Measurements from ENCODE around the gene CAMTA1. TPM values are rescaled to one million over a fixed set of nuclear protein-coding genes. Genes with fewer than 3 reads are reported as not detected.

The CAMTA1 gene
- total RNA-seq, 1 donor from 2014 or later = 47.9 TPM

DNA sequence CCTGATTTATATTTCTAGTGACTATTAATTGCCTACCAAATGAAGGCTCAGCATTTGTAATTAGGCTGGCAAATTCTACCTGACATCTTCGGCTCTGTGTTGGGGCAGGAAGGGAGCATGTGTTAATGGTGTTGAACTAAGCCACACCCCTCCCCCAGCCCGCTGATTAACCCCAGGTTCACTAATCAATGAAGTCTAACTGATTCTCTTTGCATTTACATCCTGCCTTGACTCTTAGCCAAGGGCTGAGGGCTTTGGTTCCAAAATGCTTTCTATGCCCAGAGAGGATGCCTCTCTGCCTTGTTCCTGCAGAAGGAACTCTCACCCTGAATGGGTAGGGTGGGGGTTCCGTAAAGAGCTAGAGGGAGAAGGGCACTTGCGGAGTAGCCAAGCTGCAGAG, 393.1 kb downstream of the CAMTA1 start:
- H3K36me3 ChIP-seq = no peaks in the 10 kb centered on the region
- ATAC-seq = no peak
- intact Hi-C loops (cut with DNase I) = no loop called here
- TF ChIP-seq CTCF (IDR thresholded peaks at IDR 0.05) = no peak
- H3K9me3 ChIP-seq = no peaks in the 10 kb centered on the region
- no peak for DNase-seq
- H3K4me3 ChIP-seq = no peak overlapping the region
- H3K27me3 ChIP-seq (ENCODE audit: low read depth) = peaks cover 9% of the 10 kb centered on the region
- no peak overlapping the region for H3K27ac ChIP-seq
- H3K4me1 ChIP-seq = no peaks in the 10 kb centered on the region

DNA sequence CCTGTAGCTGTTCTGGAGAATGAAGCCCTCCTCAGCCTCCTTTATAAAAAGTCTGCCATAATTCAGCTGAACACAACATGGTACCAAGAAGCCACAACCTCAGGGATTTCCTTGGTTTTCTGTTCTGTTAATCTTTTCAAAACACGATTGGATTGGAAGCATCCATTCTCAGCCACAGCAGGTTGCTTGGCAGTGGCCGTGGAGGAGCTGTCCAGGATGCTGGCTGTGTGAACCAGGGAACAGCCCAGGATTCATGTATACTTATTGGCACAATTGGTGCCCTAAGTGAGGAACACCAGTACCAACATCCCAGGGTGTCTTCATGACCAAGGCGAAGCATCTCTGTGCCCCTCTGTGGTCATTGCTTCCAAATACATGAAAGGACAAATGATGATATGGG, 393.5 kb downstream of the CAMTA1 start:
- ATAC-seq = no peak
- H3K4me3 ChIP-seq = no peak overlapping the region
- H3K4me1 ChIP-seq = no peaks in the 10 kb centered on the region
- H3K36me3 ChIP-seq = no peaks in the 10 kb centered on the region
- intact Hi-C loops (cut with DNase I) = no loop called here
- DNase-seq = no peak
- H3K9me3 ChIP-seq = no peaks in the 10 kb centered on the region
- peaks cover 5% of the 10 kb centered on the region for H3K27me3 ChIP-seq (ENCODE audit: low read depth)
- H3K27ac ChIP-seq = no peak overlapping the region
- TF ChIP-seq CTCF (IDR thresholded peaks at IDR 0.05) = no peak

- no peaks in the 10 kb centered on the region for H3K9me3 ChIP-seq
- no peaks in the 10 kb centered on the region for H3K4me1 ChIP-seq
- no peak for TF ChIP-seq CTCF (IDR thresholded peaks at IDR 0.05)
- ATAC-seq = no peak
- DNase-seq = no peak
- H3K36me3 ChIP-seq = no peaks in the 10 kb centered on the region
- H3K27ac ChIP-seq = no peak overlapping the region
- intact Hi-C loops (cut with DNase I) = no loop called here
- no peak overlapping the region for H3K4me3 ChIP-seq
- no peaks in the 10 kb centered on the region for H3K27me3 ChIP-seq (ENCODE audit: low read depth)
Observed at GRCh38 chr1:7185721-7186120, 400.5 kb downstream of the CAMTA1 start.

DNA sequence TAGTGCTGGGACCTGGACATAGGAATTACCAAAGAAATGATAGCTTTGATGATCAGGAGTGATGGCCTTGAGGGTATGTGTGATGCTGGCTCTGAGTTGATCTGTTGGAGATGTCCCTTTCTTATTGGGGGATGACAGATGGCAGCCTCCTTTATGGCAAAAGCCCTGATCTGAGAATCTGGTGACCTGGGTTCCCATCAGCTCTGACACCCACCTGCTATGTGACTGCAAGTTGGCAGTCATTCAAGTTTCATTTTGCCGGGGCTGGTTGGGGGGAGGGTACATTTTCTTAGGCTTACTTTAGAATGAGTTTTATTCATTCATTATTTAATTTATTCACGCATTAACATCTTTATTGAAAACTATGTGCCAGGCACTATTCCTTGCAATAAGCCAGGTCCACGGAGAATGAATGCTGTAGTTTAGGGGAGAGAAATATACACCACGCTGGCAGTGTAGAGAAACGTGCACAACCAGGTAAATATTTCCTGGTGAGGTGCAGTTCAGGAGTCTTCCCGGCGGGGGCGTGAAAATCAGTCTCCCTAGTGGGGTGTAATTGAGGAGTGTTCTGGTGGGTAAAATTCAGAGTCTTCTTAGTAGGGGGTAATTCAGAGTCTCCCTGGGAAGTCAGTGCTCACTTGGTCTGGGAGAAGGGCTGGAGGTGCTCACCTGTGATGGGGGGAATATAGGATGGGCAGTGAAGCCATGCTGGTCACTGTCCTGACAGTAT, 401.3 kb downstream of the CAMTA1 start:
- H3K4me1 ChIP-seq = no peaks in the 10 kb centered on the region
- H3K9me3 ChIP-seq = no peaks in the 10 kb centered on the region
- H3K4me3 ChIP-seq = no peak overlapping the region
- TF ChIP-seq CTCF (IDR thresholded peaks at IDR 0.05) = no peak
- H3K36me3 ChIP-seq = no peaks in the 10 kb centered on the region
- H3K27ac ChIP-seq = no peak overlapping the region
- intact Hi-C loops (cut with DNase I) = no loop called here
- H3K27me3 ChIP-seq (ENCODE audit: low read depth) = no peaks in the 10 kb centered on the region
- no peak for ATAC-seq
- no peak for DNase-seq

DNA sequence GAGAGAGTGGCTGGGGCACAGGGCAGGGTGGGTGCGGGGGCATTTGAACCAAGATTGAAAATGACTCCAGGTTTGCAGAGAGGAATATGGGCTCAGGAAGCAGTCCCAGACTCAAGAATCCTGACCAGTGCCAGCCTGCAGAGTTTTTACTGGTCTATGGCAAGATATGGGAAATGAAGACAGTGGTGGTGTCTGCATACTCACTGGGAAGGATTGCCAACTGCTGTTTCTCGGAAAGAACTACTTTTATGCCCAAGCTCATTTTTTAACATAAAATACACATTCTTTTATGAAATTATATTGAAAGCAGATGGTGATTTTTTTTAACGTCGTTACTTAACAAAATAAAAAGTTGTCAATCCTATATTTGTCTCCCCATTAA, 401.8 kb downstream of the CAMTA1 start:
- no peak for TF ChIP-seq CTCF (IDR thresholded peaks at IDR 0.05)
- Histone ChIP-seq H3K4me1 (no peaks in the 10 kb centered on the region), H3K27ac (no peak overlapping the region), H3K36me3 (no peaks in the 10 kb centered on the region), H3K9me3 (no peaks in the 10 kb centered on the region), H3K27me3 (ENCODE audit: low read depth) (no peaks in the 10 kb centered on the region), H3K4me3 (no peak overlapping the region)
- DNase-seq (no peak), ATAC-seq (no peak)
- intact Hi-C loops (cut with DNase I) = no loop called here

Measured in lower lobe of right lung (tissue), 2 donors.